ENCODE results near the gene GOLGA2. TPM values are rescaled to one million over a fixed set of nuclear protein-coding genes. Genes with fewer than 3 reads are reported as not detected.

GOLGA2 gene
- total RNA-seq, 6 donors from 2014 or later, result 78.4 to 138 (median 93.8) TPM

- Histone ChIP-seq H3K36me3 (peaks cover 36 to 92% (median 81%) of the 10 kb centered on the region in 4 donors), H3K9me3 (no peaks in the 10 kb centered on the region), H3K27me3 (no peaks in the 10 kb centered on the region), H3K4me1 (no peaks in the 10 kb centered on the region), H3K4me3 (no peak overlapping the region), H3K27ac (no peak overlapping the region)
- DNase-seq (peak in 1 of 2 donors; percentile 72), ATAC-seq (ENCODE audit: low FRiP score in 2 of 2) (no peak)
- 93 to 100% methylated on average over 3 to 17 of the region's 17 CpGs for WGBS, 2 donors
- TF ChIP-seq CTCF (IDR thresholded peaks at IDR 0.05) (no peak), POLR2AphosphoS5 (IDR thresholded peaks at IDR 0.05) (no peak), POLR2A (IDR thresholded peaks at IDR 0.05) (no peak), EP300 (IDR thresholded peaks at IDR 0.05) (no peak)
Observed at GRCh38 chr9:128260340-128260739, 15.5 kb downstream of the GOLGA2 start.

- TF ChIP-seq CTCF (IDR thresholded peaks at IDR 0.05), result no peak
- TF ChIP-seq EP300 (IDR thresholded peaks at IDR 0.05), result no peak
- H3K27ac ChIP-seq, result no peak overlapping the region
- H3K4me1 ChIP-seq, result no peaks in the 10 kb centered on the region
- DNase-seq (no peak), ATAC-seq (ENCODE audit: low FRiP score in 2 of 2) (no peak)
- 93 to 98% methylated on average over 4 to 9 of the region's 9 CpGs for WGBS, 2 donors
- no peaks in the 10 kb centered on the region for H3K27me3 ChIP-seq
- no peak overlapping the region for H3K4me3 ChIP-seq
- H3K9me3 ChIP-seq, result no peaks in the 10 kb centered on the region
- peaks cover 36 to 81% (median 72%) of the 10 kb centered on the region in 4 donors for H3K36me3 ChIP-seq
Observed at GRCh38 chr9:128259156-128259555, 16.7 kb downstream of the GOLGA2 start.

- DNase-seq (no peak), ATAC-seq (ENCODE audit: low FRiP score in 2 of 2) (no peak)
- no peaks in the 10 kb centered on the region for H3K27me3 ChIP-seq
- H3K4me1 ChIP-seq, result no peaks in the 10 kb centered on the region
- TF ChIP-seq POLR2A (IDR thresholded peaks at IDR 0.05), result no peak
- TF ChIP-seq EP300 (IDR thresholded peaks at IDR 0.05), result no peak
- no peak for TF ChIP-seq POLR2AphosphoS5 (IDR thresholded peaks at IDR 0.05)
- no peak for TF ChIP-seq CTCF (IDR thresholded peaks at IDR 0.05)
- 91 to 92% methylated on average over 6 of the region's 6 CpGs for WGBS, 2 donors
- H3K27ac ChIP-seq, result no peak overlapping the region
- no peaks in the 10 kb centered on the region for H3K9me3 ChIP-seq
- H3K36me3 ChIP-seq, result peaks cover 36 to 78% (median 71%) of the 10 kb centered on the region in 4 donors
- H3K4me3 ChIP-seq, result no peak overlapping the region
Observed at GRCh38 chr9:128258326-128258725, 17.5 kb downstream of the GOLGA2 start.

GRCh38 chr9:128257907-128258306 lies 17.9 kb downstream of the GOLGA2 start:
- no peak for DNase-seq
- Histone ChIP-seq H3K36me3 (peaks cover 36 to 74% (median 68%) of the 10 kb centered on the region in 4 donors), H3K27me3 (no peaks in the 10 kb centered on the region), H3K9me3 (no peaks in the 10 kb centered on the region), H3K4me1 (no peaks in the 10 kb centered on the region), H3K27ac (no peak overlapping the region), H3K4me3 (no peak overlapping the region)
- TF ChIP-seq EP300 (IDR thresholded peaks at IDR 0.05), result no peak
- 89 to 92% methylated on average over 11 of the region's 11 CpGs for WGBS, 2 donors
- ATAC-seq (ENCODE audit: low FRiP score in 2 of 2), result no peak

GRCh38 chr9:128257086-128257825 lies 18.6 kb downstream of the GOLGA2 start:
- no peaks in the 10 kb centered on the region for H3K27me3 ChIP-seq
- peak in 1 of 2 donors; percentile 9 for ATAC-seq (ENCODE audit: low FRiP score in 2 of 2)
- DNase-seq, result no peak
- H3K4me3 ChIP-seq, result no peak overlapping the region
- 82 to 84% methylated on average over 14 to 19 of the region's 23 CpGs for WGBS, 2 donors
- no peaks in the 10 kb centered on the region for H3K9me3 ChIP-seq
- H3K4me1 ChIP-seq, result no peaks in the 10 kb centered on the region
- TF ChIP-seq EP300 (IDR thresholded peaks at IDR 0.05) (no peak), POLR2AphosphoS5 (IDR thresholded peaks at IDR 0.05) (no peak)
- peaks cover 36 to 67% (median 61%) of the 10 kb centered on the region in 4 donors for H3K36me3 ChIP-seq
- H3K27ac ChIP-seq, result no peak overlapping the region

Measured in upper lobe of left lung (tissue), 6 donors.